Left renal cortex interstitium (tissue), 4 donors: Measurements from ENCODE around the gene MAGI3. TPM values are rescaled to one million over a fixed set of nuclear protein-coding genes. Genes with fewer than 3 reads are reported as not detected.
"Not testable (repeated sequence)": the region's sequence is repeated elsewhere in the genome, so short reads cannot be mapped to it uniquely, and the experiment has no call there.

ENCODE experiments used
- DNase-seq, 4 donors: peaks; one replicate each; pipeline ENCODE4 v3.0.0-alpha.2; 2013; ENCODE audit warnings: low read depth in 4 of 4, low spot score in 2 of 4, missing footprints in 1 of 4
- polyA plus RNA-seq, 4 donors: library from polyadenylated mRNA; unstranded; fragments of 120-200 nt; gene quantifications; one replicate each; pipeline ENCODE4 v1.2.1, GENCODE V29; 2013; ENCODE audit not compliant: insufficient read length in 4 of 4

Gene MAGI3
- polyA plus RNA-seq, 4 donors = 22.9 to 27.0 (median 24.6) TPM

- no peak for DNase-seq
These were observed 166.9 kb downstream of the MAGI3 start for GRCh38 chr1:113557187-113557586.

GRCh38 chr1:113565621-113566020 is 175.3 kb downstream of the MAGI3 start:
- DNase-seq = no peak

GRCh38 chr1:113567427-113567826 is 177.1 kb downstream of the MAGI3 start:
- DNase-seq = no peak

GRCh38 chr1:113575744-113576260 is 185.5 kb downstream of the MAGI3 start:
- not testable (repeated sequence) for DNase-seq

- DNase-seq = no peak
These were observed 186.0 kb downstream of the MAGI3 start for GRCh38 chr1:113576271-113576670.

- DNase-seq = no peak
These were observed 189.1 kb downstream of the MAGI3 start for GRCh38 chr1:113579256-113580018.

GRCh38 chr1:113581323-113581722 is 191.0 kb downstream of the MAGI3 start:
- DNase-seq = no peak

GRCh38 chr1:113582084-113582483 is 191.8 kb downstream of the MAGI3 start:
- DNase-seq = no peak

GRCh38 chr1:113587475-113587874 is 197.2 kb downstream of the MAGI3 start:
- no peak for DNase-seq

- DNase-seq = no peak
These were observed 201.9 kb downstream of the MAGI3 start for GRCh38 chr1:113592230-113592629.

GRCh38 chr1:113593550-113594297 is 203.4 kb downstream of the MAGI3 start:
- DNase-seq = no peak

GRCh38 chr1:113604466-113604865 is 214.2 kb downstream of the MAGI3 start:
- DNase-seq = not testable (repeated sequence)

- DNase-seq = no peak
These were observed 214.8 kb downstream of the MAGI3 start for GRCh38 chr1:113605146-113605545.

- DNase-seq = no peak
These were observed 218.1 kb downstream of the MAGI3 start for GRCh38 chr1:113608399-113608798.

GRCh38 chr1:113610372-113610771 is 220.1 kb downstream of the MAGI3 start:
- no peak for DNase-seq

GRCh38 chr1:113615425-113615824 is 225.1 kb downstream of the MAGI3 start:
- DNase-seq = no peak

- no peak for DNase-seq
These were observed 225.8 kb downstream of the MAGI3 start for GRCh38 chr1:113616156-113616555.

GRCh38 chr1:113617438-113618141 is 227.3 kb downstream of the MAGI3 start:
- DNase-seq = no peak

GRCh38 chr1:113628997-113629396 is 238.7 kb downstream of the MAGI3 start:
- no peak for DNase-seq

- DNase-seq = no peak
These were observed 240.3 kb downstream of the MAGI3 start for GRCh38 chr1:113630340-113631327.
